ENCODE data around the gene DRD4. TPM values are rescaled to one million over a fixed set of nuclear protein-coding genes. Genes with fewer than 3 reads are reported as not detected.
A peak's percentile ranks its signal among the peaks of the same experiment; 100 is the strongest.

The DRD4 gene
- under 1 TPM; 0.42 to 0.76 TPM for total RNA-seq

- no peak within 1 kb of the TSS for H3K4me3 Mint-ChIP-seq
- peaks cover 16% of the 10 kb centered on the region for H3K4me1 Mint-ChIP-seq (ENCODE audit: low read depth)
- ChIA-PET CTCF (interaction anchor here (1.1 kb wide), 1 partner anchor 89 kb away, joined by 3 read pairs; no protein-coding TSS in a partner anchor), POLR2A (no interaction called here)
- peaks cover 4% of the 10 kb centered on the region for H3K36me3 Mint-ChIP-seq (ENCODE audit: low read depth)
- no peak for ATAC-seq
- H3K27ac Mint-ChIP-seq: no peak within 1 kb of the TSS
- no peaks in the 10 kb centered on the region for H3K9me3 Mint-ChIP-seq (ENCODE audit: insufficient read depth)
- DNase-seq: no peak
- H3K27me3 Mint-ChIP-seq (ENCODE audit: low read depth): peaks cover 32% of the 10 kb centered on the region
Measured at GRCh38 chr11:636511-637332, at the start of gene DRD4. Gene DRD4 (plus strand): TSS chr11:637269. CDS start chr11:637305, 36 bp downstream.

GRCh38 chr11:587546-587945 lies 49.5 kb upstream of the DRD4 start:
- H3K4me3 Mint-ChIP-seq: peak overlapping the region; percentile 77
- peaks cover 67% of the 10 kb centered on the region for H3K36me3 Mint-ChIP-seq (ENCODE audit: low read depth)
- H3K9me3 Mint-ChIP-seq (ENCODE audit: insufficient read depth): no peaks in the 10 kb centered on the region
- POLR2A ChIA-PET: interaction anchor here (0.6 to 4.5 kb wide), 5 partner anchors 10 to 28 kb away, joined by 3 to 30 read pairs (median 6); partner anchors contain the start of genes IRF7 and PHRF1
- peak; percentile 56 for DNase-seq
- no peaks in the 10 kb centered on the region for H3K27me3 Mint-ChIP-seq (ENCODE audit: low read depth)
- H3K4me1 Mint-ChIP-seq (ENCODE audit: low read depth): peaks cover 34% of the 10 kb centered on the region
- H3K27ac Mint-ChIP-seq: peak overlapping the region; percentile 100
- ATAC-seq: peak; percentile 45
- CTCF ChIA-PET: interaction anchor here (0.8 to 2.6 kb wide), 8 partner anchors 9 to 210 kb away, joined by 3 to 22 read pairs (median 4); partner anchors contain the start of gene PHRF1

- ChIA-PET POLR2A (interaction anchor here (0.6 to 4.5 kb wide), 5 partner anchors 11 to 28 kb away, joined by 3 to 30 read pairs (median 6); partner anchors contain the start of genes IRF7 and PHRF1), CTCF (interaction anchor here (0.8 to 2.6 kb wide), 8 partner anchors 10 to 209 kb away, joined by 3 to 22 read pairs (median 4); partner anchors contain the start of gene PHRF1)
- Mint-ChIP-seq H3K36me3 (ENCODE audit: low read depth) (peaks cover 71% of the 10 kb centered on the region), H3K27ac (peak overlapping the region; percentile 100), H3K27me3 (ENCODE audit: low read depth) (no peaks in the 10 kb centered on the region), H3K4me3 (peak overlapping the region; percentile 77), H3K4me1 (ENCODE audit: low read depth) (peaks cover 34% of the 10 kb centered on the region), H3K9me3 (ENCODE audit: insufficient read depth) (no peaks in the 10 kb centered on the region)
- DNase-seq: peak; percentile 86
- peak; percentile 96 for ATAC-seq
Measured at GRCh38 chr11:587978-588380, 49.1 kb upstream of the DRD4 start.

GRCh38 chr11:589798-590197 lies 47.3 kb upstream of the DRD4 start:
- H3K27ac Mint-ChIP-seq: peak overlapping the region; percentile 100
- H3K9me3 Mint-ChIP-seq (ENCODE audit: insufficient read depth): no peaks in the 10 kb centered on the region
- DNase-seq: no peak
- H3K4me1 Mint-ChIP-seq (ENCODE audit: low read depth): peaks cover 38% of the 10 kb centered on the region
- no peaks in the 10 kb centered on the region for H3K27me3 Mint-ChIP-seq (ENCODE audit: low read depth)
- no peak for ATAC-seq
- CTCF ChIA-PET: no interaction called here
- POLR2A ChIA-PET: interaction anchor here (0.8 to 4.5 kb wide), 3 partner anchors 21 to 71 kb away, joined by 3 to 27 read pairs (median 3); no protein-coding TSS in a partner anchor
- peaks cover 77% of the 10 kb centered on the region for H3K36me3 Mint-ChIP-seq (ENCODE audit: low read depth)
- no peak overlapping the region for H3K4me3 Mint-ChIP-seq

GRCh38 chr11:590997-591396 lies 46.1 kb upstream of the DRD4 start:
- H3K27ac Mint-ChIP-seq: no peak overlapping the region
- no peaks in the 10 kb centered on the region for H3K27me3 Mint-ChIP-seq (ENCODE audit: low read depth)
- no peak for DNase-seq
- H3K36me3 Mint-ChIP-seq (ENCODE audit: low read depth): peaks cover 83% of the 10 kb centered on the region
- ChIA-PET POLR2A (no interaction called here), CTCF (no interaction called here)
- H3K4me3 Mint-ChIP-seq: no peak overlapping the region
- no peaks in the 10 kb centered on the region for H3K9me3 Mint-ChIP-seq (ENCODE audit: insufficient read depth)
- ATAC-seq: no peak
- H3K4me1 Mint-ChIP-seq (ENCODE audit: low read depth): peaks cover 47% of the 10 kb centered on the region

GRCh38 chr11:592501-592900 lies 44.6 kb upstream of the DRD4 start:
- POLR2A ChIA-PET: no interaction called here
- H3K4me3 Mint-ChIP-seq: no peak overlapping the region
- DNase-seq: no peak
- no peaks in the 10 kb centered on the region for H3K9me3 Mint-ChIP-seq (ENCODE audit: insufficient read depth)
- H3K36me3 Mint-ChIP-seq (ENCODE audit: low read depth): peaks cover 83% of the 10 kb centered on the region
- no peak for ATAC-seq
- H3K27me3 Mint-ChIP-seq (ENCODE audit: low read depth): no peaks in the 10 kb centered on the region
- CTCF ChIA-PET: no interaction called here
- peaks cover 45% of the 10 kb centered on the region for H3K4me1 Mint-ChIP-seq (ENCODE audit: low read depth)
- peak overlapping the region; percentile 0 for H3K27ac Mint-ChIP-seq

GRCh38 chr11:592918-593317 lies 44.2 kb upstream of the DRD4 start:
- ChIA-PET CTCF (no interaction called here), POLR2A (no interaction called here)
- Mint-ChIP-seq H3K27ac (no peak overlapping the region), H3K4me3 (no peak overlapping the region), H3K9me3 (ENCODE audit: insufficient read depth) (no peaks in the 10 kb centered on the region), H3K4me1 (ENCODE audit: low read depth) (peaks cover 41% of the 10 kb centered on the region), H3K36me3 (ENCODE audit: low read depth) (peaks cover 80% of the 10 kb centered on the region), H3K27me3 (ENCODE audit: low read depth) (no peaks in the 10 kb centered on the region)
- no peak for ATAC-seq
- DNase-seq: no peak

GRCh38 chr11:593347-593746 lies 43.7 kb upstream of the DRD4 start:
- POLR2A ChIA-PET: no interaction called here

GRCh38 chr11:595400-595799 lies 41.7 kb upstream of the DRD4 start:
- Mint-ChIP-seq H3K27me3 (ENCODE audit: low read depth) (no peaks in the 10 kb centered on the region), H3K4me3 (no peak overlapping the region), H3K27ac (peak overlapping the region; percentile 34), H3K4me1 (ENCODE audit: low read depth) (peaks cover 26% of the 10 kb centered on the region), H3K9me3 (ENCODE audit: insufficient read depth) (no peaks in the 10 kb centered on the region), H3K36me3 (ENCODE audit: low read depth) (peaks cover 72% of the 10 kb centered on the region)
- CTCF ChIA-PET: no interaction called here
- POLR2A ChIA-PET: no interaction called here
- DNase-seq (no peak), ATAC-seq (no peak)

More at GRCh38 chr11:593347-593746, 43.7 kb upstream of the DRD4 start:
- H3K4me3 Mint-ChIP-seq: no peak overlapping the region
- no peaks in the 10 kb centered on the region for H3K27me3 Mint-ChIP-seq (ENCODE audit: low read depth)
- peaks cover 78% of the 10 kb centered on the region for H3K36me3 Mint-ChIP-seq (ENCODE audit: low read depth)
- no peak for DNase-seq
- peaks cover 37% of the 10 kb centered on the region for H3K4me1 Mint-ChIP-seq (ENCODE audit: low read depth)
- CTCF ChIA-PET: no interaction called here
- H3K27ac Mint-ChIP-seq: no peak overlapping the region
- H3K9me3 Mint-ChIP-seq (ENCODE audit: insufficient read depth): no peaks in the 10 kb centered on the region
- no peak for ATAC-seq

- Mint-ChIP-seq H3K9me3 (ENCODE audit: insufficient read depth) (no peaks in the 10 kb centered on the region), H3K27me3 (ENCODE audit: low read depth) (no peaks in the 10 kb centered on the region), H3K36me3 (ENCODE audit: low read depth) (peaks cover 66% of the 10 kb centered on the region), H3K4me3 (peak overlapping the region; percentile 18), H3K27ac (peak overlapping the region; percentile 68), H3K4me1 (ENCODE audit: low read depth) (peaks cover 26% of the 10 kb centered on the region)
- ChIA-PET CTCF (no interaction called here), POLR2A (interaction anchor here (1.0 kb wide), 1 partner anchor 16 kb away, joined by 3 read pairs; no protein-coding TSS in a partner anchor)
- ATAC-seq (peak; percentile 33), DNase-seq (peak; percentile 49)
Measured at GRCh38 chr11:596374-596773, 40.7 kb upstream of the DRD4 start.

- H3K27me3 Mint-ChIP-seq (ENCODE audit: low read depth): no peaks in the 10 kb centered on the region
- H3K36me3 Mint-ChIP-seq (ENCODE audit: low read depth): peaks cover 68% of the 10 kb centered on the region
- ATAC-seq: peak; percentile 25
- POLR2A ChIA-PET: no interaction called here
- no peak overlapping the region for H3K4me3 Mint-ChIP-seq
- H3K27ac Mint-ChIP-seq: peak overlapping the region; percentile 57
- DNase-seq: no peak
- H3K9me3 Mint-ChIP-seq (ENCODE audit: insufficient read depth): no peaks in the 10 kb centered on the region
- H3K4me1 Mint-ChIP-seq (ENCODE audit: low read depth): peaks cover 26% of the 10 kb centered on the region
- CTCF ChIA-PET: no interaction called here
Measured at GRCh38 chr11:597166-597725, 39.8 kb upstream of the DRD4 start.

Measured in activated CD8-positive, alpha-beta T cell treated with anti-CD3 and anti-CD28 coated beads, Interleukin-2, amount 10 ng/mL, durations not matched to agents 7 days and 5 days (primary cell).